Trophoblast cell (in vitro differentiated cells and primary cell): ENCODE measurements around the gene BTD.

Source experiments
- DNase-seq, 2 donors: peaks; one replicate each; pipeline ENCODE4 v3.0.0-alpha.2; 2016
- H2AFZ ChIP-seq: 2 replicates; pipeline ENCODE4 v1.6.1; 2013; ENCODE audit warnings: low read length, moderate library complexity, mild to moderate bottlenecking; ENCODE audit not compliant: insufficient read depth, poor library complexity
- H2AK5ac ChIP-seq: 2 replicates; pipeline ENCODE4 v1.6.1; 2013; ENCODE audit warnings: mild to moderate bottlenecking, low read length
- H2BK120ac ChIP-seq: 2 replicates; pipeline ENCODE4 v1.6.1; 2013; ENCODE audit warnings: low read length, mild to moderate bottlenecking, moderate library complexity; ENCODE audit not compliant: insufficient read depth, poor library complexity
- H2BK12ac ChIP-seq: 2 replicates; pipeline ENCODE4 v1.6.1; 2013; ENCODE audit warnings: mild to moderate bottlenecking, low read length, moderate library complexity
- H2BK5ac ChIP-seq: 2 replicates; pipeline ENCODE4 v1.6.1; 2013; ENCODE audit warnings: low read length, low read depth, moderate library complexity, mild to moderate bottlenecking; ENCODE audit not compliant: poor library complexity
- H3K14ac ChIP-seq: 2 replicates; pipeline ENCODE4 v1.6.1; 2013; ENCODE audit warnings: mild to moderate bottlenecking, low read length
- H3K18ac ChIP-seq: 2 replicates; pipeline ENCODE4 v1.6.1; 2013; ENCODE audit warnings: mild to moderate bottlenecking, low read length
- H3K23ac ChIP-seq: 2 replicates; pipeline ENCODE4 v1.6.1; 2013; ENCODE audit warnings: low read length
- H3K27ac ChIP-seq: 2 replicates; pipeline ENCODE4 v1.5.1; 2013; ENCODE audit warnings: low read depth, mild to moderate bottlenecking, inconsistent platforms, low read length, moderate library complexity
- H3K27me3 ChIP-seq: 2 replicates; pipeline ENCODE4 v1.6.1; 2013; ENCODE audit warnings: inconsistent platforms, mild to moderate bottlenecking, low read length, moderate library complexity; ENCODE audit not compliant: insufficient read depth
- H3K36me3 ChIP-seq, 2 experiments: 1 replicate in 1 of 2; 2 replicates in 1 of 2; pipeline ENCODE4 v1.6.1; 2013; ENCODE audit warnings: low read length in 2 of 2, mild to moderate bottlenecking in 2 of 2, moderate library complexity in 1 of 2; ENCODE audit not compliant: insufficient read depth in 2 of 2, control insufficient read depth in 1 of 2
- H3K4ac ChIP-seq: 2 replicates; pipeline ENCODE4 v1.6.1; 2013; ENCODE audit warnings: low read depth, mild to moderate bottlenecking, low read length, moderate library complexity
- H3K4me1 ChIP-seq, 2 experiments: 1 replicate in 1 of 2; 2 replicates in 1 of 2; pipeline ENCODE4 v1.6.1; 2013; ENCODE audit warnings: low read length in 2 of 2, mild to moderate bottlenecking in 2 of 2, moderate library complexity in 1 of 2; ENCODE audit not compliant: insufficient read depth in 2 of 2, control insufficient read depth in 1 of 2
- H3K4me2 ChIP-seq: 2 replicates; pipeline ENCODE4 v1.6.1; 2013; ENCODE audit warnings: inconsistent platforms, mild to moderate bottlenecking, low read length, moderate library complexity
- H3K4me3 ChIP-seq: 2 replicates; pipeline ENCODE4 v1.5.1; 2013; ENCODE audit warnings: mild to moderate bottlenecking, low read depth, low read length, inconsistent platforms
- H3K79me1 ChIP-seq: one replicate; pipeline ENCODE4 v1.6.1; 2013; ENCODE audit warnings: low read length
- H3K79me2 ChIP-seq: 2 replicates; pipeline ENCODE4 v1.6.1; 2013; ENCODE audit warnings: low read length, mild to moderate bottlenecking; ENCODE audit not compliant: control insufficient read depth, insufficient read depth, poor library complexity
- H3K9ac ChIP-seq: 2 replicates; pipeline ENCODE4 v1.6.1; 2013; ENCODE audit warnings: mild to moderate bottlenecking, low read length
- H3K9me3 ChIP-seq: 2 replicates; pipeline ENCODE4 v1.6.1; 2013; ENCODE audit warnings: low read depth, mild to moderate bottlenecking, control low read depth, inconsistent platforms, low read length; ENCODE audit not compliant: insufficient read depth
- H4K12ac ChIP-seq: 2 replicates; pipeline ENCODE4 v1.6.1; 2013; ENCODE audit warnings: low read depth, mild to moderate bottlenecking, low read length, moderate library complexity
- H4K8ac ChIP-seq: 2 replicates; pipeline ENCODE4 v1.6.1; 2013; ENCODE audit warnings: low read depth, mild to moderate bottlenecking, low read length, moderate library complexity
- H4K91ac ChIP-seq: one replicate; pipeline ENCODE4 v1.6.1; 2013; ENCODE audit warnings: low read depth, mild to moderate bottlenecking, low read length, moderate library complexity
- WGBS: extraction: QIAGEN DNeasy Blood & Tissue Kit; methylation state at CpG from one replicate; pipeline ENCODE4 v1.1.7; 2013; ENCODE audit warnings: missing lambda C conversion rate; ENCODE audit not compliant: insufficient read length, insufficient coverage; ENCODE audit errors: extremely low coverage; 5-methylcytosine and 5-hydroxymethylcytosine counted together

The BTD gene

GRCh38 chr3:15579051-15579450 lies 22.5 kb upstream of the BTD start:
- Histone ChIP-seq H3K14ac (no peak overlapping the region), H2BK120ac (no peak overlapping the region), H3K9me3 (no peaks in the 10 kb centered on the region), H3K23ac (no peak overlapping the region), H2AFZ (no peak overlapping the region), H3K4ac (no peak overlapping the region), H4K12ac (no peak overlapping the region), H3K79me1 (no peaks in the 10 kb centered on the region), H4K91ac (no peak overlapping the region), H3K79me2 (no peaks in the 10 kb centered on the region), H2AK5ac (no peak overlapping the region), H3K27me3 (no peaks in the 10 kb centered on the region), H2BK12ac (no peak overlapping the region), H3K4me3 (no peak overlapping the region), H3K9ac (no peak overlapping the region), H3K36me3 (peaks cover 0 to 4% of the 10 kb centered on the region in 2 experiments), H3K4me2 (no peak overlapping the region), H3K18ac (no peak overlapping the region), H2BK5ac (no peak overlapping the region), H4K8ac (no peak overlapping the region), H3K27ac (no peak overlapping the region), H3K4me1 (no peaks in the 10 kb centered on the region)
- no CpG with 5 or more reads among the region's 2 CpGs for WGBS
- DNase-seq = peak in 1 of 2 donors; percentile 28

- Histone ChIP-seq H3K79me1 (no peaks in the 10 kb centered on the region), H3K9ac (no peak overlapping the region), H2BK12ac (no peak overlapping the region), H2AFZ (no peak overlapping the region), H4K8ac (no peak overlapping the region), H3K4me2 (no peak overlapping the region), H4K12ac (no peak overlapping the region), H3K9me3 (no peaks in the 10 kb centered on the region), H3K4ac (no peak overlapping the region), H2BK120ac (no peak overlapping the region), H3K79me2 (no peaks in the 10 kb centered on the region), H3K27me3 (no peaks in the 10 kb centered on the region), H3K4me1 (no peaks in the 10 kb centered on the region), H4K91ac (no peak overlapping the region), H2AK5ac (no peak overlapping the region), H3K14ac (no peak overlapping the region), H2BK5ac (no peak overlapping the region), H3K4me3 (no peak overlapping the region), H3K27ac (no peak overlapping the region), H3K18ac (no peak overlapping the region), H3K36me3 (peaks cover 0 to 4% of the 10 kb centered on the region in 2 experiments), H3K23ac (no peak overlapping the region)
- no CpG with 5 or more reads among the region's 3 CpGs for WGBS
- peak; percentile 8 to 88 for DNase-seq
Measured at GRCh38 chr3:15581471-15582394, 19.8 kb upstream of the BTD start.

- Histone ChIP-seq H4K8ac (no peak overlapping the region), H3K4me2 (no peak overlapping the region), H3K27ac (no peak overlapping the region), H3K9ac (no peak overlapping the region), H3K18ac (no peak overlapping the region), H3K14ac (no peak overlapping the region), H3K79me1 (no peaks in the 10 kb centered on the region), H3K4me3 (no peak overlapping the region), H3K27me3 (no peaks in the 10 kb centered on the region), H3K79me2 (no peaks in the 10 kb centered on the region), H4K12ac (no peak overlapping the region), H2BK120ac (no peak overlapping the region), H2AK5ac (no peak overlapping the region), H2BK5ac (no peak overlapping the region), H3K4me1 (no peaks in the 10 kb centered on the region), H3K9me3 (no peaks in the 10 kb centered on the region), H2AFZ (no peak overlapping the region), H3K23ac (no peak overlapping the region), H3K36me3 (peaks cover 9% of the 10 kb centered on the region in 2 experiments), H2BK12ac (no peak overlapping the region), H4K91ac (no peak overlapping the region), H3K4ac (no peak overlapping the region)
- WGBS = no CpG with 5 or more reads among the region's 6 CpGs
- DNase-seq = peak; percentile 52 to 80
Measured at GRCh38 chr3:15585111-15585845, 16.3 kb upstream of the BTD start.

GRCh38 chr3:15591242-15591641 lies 10.3 kb upstream of the BTD start:
- Histone ChIP-seq H3K14ac (no peak overlapping the region), H3K9ac (no peak overlapping the region), H2AFZ (no peak overlapping the region), H2BK12ac (no peak overlapping the region), H3K27ac (no peak overlapping the region), H2BK5ac (no peak overlapping the region), H3K27me3 (no peaks in the 10 kb centered on the region), H3K4ac (no peak overlapping the region), H3K23ac (no peak overlapping the region), H2AK5ac (no peak overlapping the region), H3K4me3 (no peak overlapping the region), H3K36me3 (peaks cover 7 to 12% of the 10 kb centered on the region in 2 experiments), H2BK120ac (no peak overlapping the region), H3K4me2 (no peak overlapping the region), H4K91ac (no peak overlapping the region), H3K18ac (no peak overlapping the region), H3K79me2 (no peaks in the 10 kb centered on the region), H3K79me1 (no peaks in the 10 kb centered on the region), H4K12ac (no peak overlapping the region), H3K4me1 (no peaks in the 10 kb centered on the region), H4K8ac (no peak overlapping the region), H3K9me3 (no peaks in the 10 kb centered on the region)
- WGBS = no CpG with 5 or more reads among the region's 3 CpGs
- no peak for DNase-seq
